HCT116 (cell line): ENCODE results near the gene MLKL. TPM values are rescaled to one million over a fixed set of nuclear protein-coding genes. Genes with fewer than 3 reads are reported as not detected.

Source experiments
- ATAC-seq: fragments of 200-7000 bp; cut with Tn5 transposase; 2 replicates; pipeline ENCODE4 v1.9.1; 2020; ENCODE audit warnings: mild to moderate bottlenecking, moderate library complexity
- BruUV-seq: library from RNA; stranded (reverse); fragments of 400-500 nt; replicated peaks from 2 replicates; lab custom pipeline; 2021; lab: Mats Ljungman, UMichigan
- CTCF ChIA-PET: fragments of 300-600 bp; sonication (Branson Sonifier 250); formaldehyde crosslinking; loops from one replicate; lab custom pipeline; 2021; ENCODE audit warnings: antibody characterized with exemption; lab: Charles Lee
- POLR2A ChIA-PET: fragments of 300-600, 350-600 bp; sonication (Branson Sonifier 250); formaldehyde crosslinking; loops from one replicate; lab custom pipeline; 2021; ENCODE audit warnings: antibody characterized with exemption; lab: Charles Lee
- RAD21 ChIA-PET, 2 experiments: fragments of 300-600 bp; sonication (Branson Sonifier 250); formaldehyde crosslinking; loops; one replicate each; lab custom pipeline; 2023; ENCODE audit warnings: low total read pairs in 2 of 2; ENCODE audit not compliant: uncharacterized antibody in 2 of 2, unreplicated experiment in 2 of 2, low non-redundant PET in 1 of 2; lab: Charles Lee
- DNase-seq: peaks from one replicate; pipeline ENCODE4 v3.0.0-alpha.2; 2010; ENCODE audit warnings: low read depth, low spot score
- H2AFZ ChIP-seq: fragments of 200-600 bp; shearing (Covaris generic), sonication (generic); 2 replicates; pipeline ENCODE4 v1.6.1; 2017; ENCODE audit warnings: low read depth, mixed run types, mixed read lengths, antibody characterized with exemption, low read length; ENCODE audit not compliant: poor library complexity, severe bottlenecking
- H3K27ac ChIP-seq: 2 replicates; pipeline ENCODE4 v1.5.1; 2012; ENCODE audit warnings: low read depth, low read length
- H3K27me3 ChIP-seq: fragments of 200-600 bp; sonication (generic); 2 replicates; pipeline ENCODE4 v1.6.1; 2016; ENCODE audit warnings: mixed run types, low read length, mixed read lengths; ENCODE audit not compliant: insufficient read depth
- H3K36me3 ChIP-seq, 2 experiments: fragments of 200-500 bp in 1 of 2; fragments of 200-600 bp in 1 of 2; sonication (Bioruptor generic) in 1 of 2; sonication (generic) in 1 of 2; 2 replicates each; pipeline versions ENCODE4 v1.5.1 to v1.6.1; 2014 to 2016; ENCODE audit warnings: low read length in 2 of 2, inconsistent platforms in 1 of 2, mixed read lengths in 1 of 2, mixed run types in 1 of 2; ENCODE audit not compliant: insufficient read depth in 2 of 2, control insufficient read depth in 1 of 2
- H3K4me1 ChIP-seq, 2 experiments: fragments of 200-600 bp in 1 of 2; sonication (generic) in 1 of 2; 2 replicates each; pipeline versions ENCODE4 v1.5.1 to v1.6.1; 2012 to 2017; ENCODE audit warnings: low read length in 2 of 2, inconsistent platforms in 1 of 2, mild to moderate bottlenecking in 1 of 2, mixed read lengths in 1 of 2, mixed run types in 1 of 2, moderate library complexity in 1 of 2; ENCODE audit not compliant: insufficient read depth in 2 of 2, control insufficient read depth in 1 of 2
- H3K4me2 ChIP-seq: fragments of 200-600 bp; sonication (generic); 2 replicates; pipeline ENCODE4 v1.6.1; 2017; ENCODE audit warnings: mixed run types, low read length, mixed read lengths
- H3K4me3 ChIP-seq, 2 experiments: fragments of 200-600 bp in 1 of 2; sonication (generic) in 1 of 2; replicated peaks in 1 of 2; 2 replicates each; pipeline ENCODE4 v1.5.1; 2011 to 2016; ENCODE audit warnings: low read length in 2 of 2, control low read depth in 1 of 2, low read depth in 1 of 2, mild to moderate bottlenecking in 1 of 2, mixed read lengths in 1 of 2, mixed run types in 1 of 2
- H3K79me2 ChIP-seq: fragments of 200-600 bp; sonication (generic); 2 replicates; pipeline ENCODE4 v1.6.1; 2017; ENCODE audit warnings: mild to moderate bottlenecking, mixed run types, low read length, moderate library complexity, mixed read lengths; ENCODE audit not compliant: insufficient read depth
- H3K9ac ChIP-seq: fragments of 200-600 bp; sonication (generic); 2 replicates; pipeline ENCODE4 v1.6.1; 2016; ENCODE audit warnings: low read length, mixed read lengths
- H3K9me2 ChIP-seq: fragments of 200-600 bp; sonication (generic), shearing (Covaris generic); 2 replicates; pipeline ENCODE4 v1.6.1; 2017; ENCODE audit warnings: mixed run types, mild to moderate bottlenecking, moderate library complexity; ENCODE audit not compliant: insufficient read depth
- H3K9me3 ChIP-seq, 2 experiments: fragments of 200-500 bp in 1 of 2; fragments of 200-600 bp in 1 of 2; sonication (Bioruptor generic) in 1 of 2; sonication (generic) in 1 of 2; 2 replicates each; pipeline ENCODE4 v1.6.1; 2014 to 2017; ENCODE audit warnings: low read length in 2 of 2, mixed read lengths in 2 of 2, inconsistent platforms in 1 of 2, low read depth in 1 of 2, mild to moderate bottlenecking in 1 of 2, mixed run types in 1 of 2, moderate library complexity in 1 of 2; ENCODE audit not compliant: control insufficient read depth in 1 of 2, insufficient read depth in 1 of 2
- H4K20me1 ChIP-seq: fragments of 200-600 bp; sonication (generic), shearing (Covaris generic); 2 replicates; pipeline ENCODE4 v1.6.1; 2017; ENCODE audit warnings: mixed run types, mild to moderate bottlenecking, moderate library complexity; ENCODE audit not compliant: insufficient read depth
- EGR1 ChIP-seq: IDR thresholded peaks from 2 replicates; pipeline ENCODE4 v1.6.1; 2012; ENCODE audit warnings: low read depth
- ELF1 ChIP-seq: IDR thresholded peaks from 2 replicates; pipeline ENCODE4 v1.6.1; 2012; ENCODE audit warnings: low read depth, borderline replicate concordance
- EZH2 ChIP-seq: fragments of 200-600 bp; sonication (generic); IDR thresholded peaks from 2 replicates; pipeline ENCODE4 v1.6.1; 2017; ENCODE audit warnings: antibody characterized with exemption, mixed run types
- JUND ChIP-seq: IDR thresholded peaks from 2 replicates; pipeline ENCODE4 v1.6.1; 2012
- POLR2A ChIP-seq: IDR thresholded peaks from 2 replicates; pipeline ENCODE4 v1.7.0; 2011; ENCODE audit warnings: borderline replicate concordance; ENCODE audit not compliant: insufficient read depth, insufficient read length; ENCODE audit errors: extremely low read depth
- RAD21 ChIP-seq: IDR thresholded peaks from 2 replicates; pipeline ENCODE4 v1.6.1; 2012; ENCODE audit warnings: low read depth, mild to moderate bottlenecking
- TCF7L2 ChIP-seq: IDR thresholded peaks from 2 replicates; pipeline ENCODE4 v1.7.0; 2011; ENCODE audit warnings: borderline replicate concordance, inconsistent platforms; ENCODE audit not compliant: insufficient read depth, insufficient read length; ENCODE audit errors: extremely low read depth
- YY1 ChIP-seq: IDR thresholded peaks from 2 replicates; pipeline ENCODE4 v1.6.1; 2011; ENCODE audit warnings: low read length, low read depth, moderate library complexity, mild to moderate bottlenecking; ENCODE audit not compliant: insufficient replicate concordance; ENCODE audit errors: extremely low read depth
- intact Hi-C: fragments of 100-400 bp; cut with micrococcal nuclease; formaldehyde crosslinking; loops from 2 replicates; pipeline ENCODE4 v1.10.0; 2022
- total RNA-seq: library from RNA; stranded (reverse); gene quantifications from one replicate; pipeline ENCODE4 v1.2.1, GENCODE V29; 2021; ENCODE audit not compliant: unreplicated experiment
- TF ChIP-seq, protein P1 (sequence below), 3 experiments: fragments of 200-600 bp in 1 of 3; sonication (generic) in 1 of 3; IDR thresholded peaks in 2 of 3; conservative IDR thresholded peaks in 1 of 3; 2 replicates each; pipeline ENCODE4 v1.5.1; 2012 to 2017; ENCODE audit warnings: low read depth in 2 of 3, low read length in 2 of 3, antibody characterized with exemption in 1 of 3, borderline replicate concordance in 1 of 3, control low read depth in 1 of 3, mild to moderate bottlenecking in 1 of 3, mixed read lengths in 1 of 3, mixed run types in 1 of 3, moderate library complexity in 1 of 3; ENCODE audit not compliant: insufficient read depth in 1 of 3
- TF ChIP-seq, protein P2 (sequence below): IDR thresholded peaks from 2 replicates; pipeline ENCODE4 v1.6.1; 2012; ENCODE audit warnings: low read depth

The MLKL gene
- total RNA-seq, 1 experiment from 2014 or later: 8.3 TPM

DNA sequence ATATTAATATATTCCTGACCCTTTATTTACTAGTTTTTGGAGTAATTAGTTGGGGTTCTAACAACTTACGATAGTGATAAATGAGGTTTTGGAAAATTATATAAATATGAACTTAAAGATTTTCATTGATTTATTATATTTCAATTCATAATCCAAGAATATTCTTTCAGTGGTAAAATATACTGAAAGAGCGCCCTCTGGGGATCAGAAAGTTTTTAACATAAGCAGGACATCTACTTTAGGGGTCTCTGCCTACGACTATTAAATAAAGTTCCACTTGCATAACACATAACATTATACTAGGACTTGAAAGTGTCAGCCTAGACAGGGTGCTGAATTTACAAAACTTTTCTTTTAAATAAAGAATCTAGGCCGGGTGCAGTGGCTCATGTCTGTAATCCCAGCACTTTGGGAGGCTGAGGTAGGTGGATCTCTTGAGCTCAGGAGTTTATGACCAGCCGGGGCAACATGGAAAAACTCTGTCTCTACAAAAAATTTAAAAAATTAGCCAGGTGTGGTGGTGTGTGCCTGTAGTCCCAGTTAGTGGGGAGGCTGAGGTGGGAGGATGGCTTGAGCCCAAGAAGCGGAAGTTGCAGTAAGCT lies 49.6 kb downstream of the MLKL start:
- ATAC-seq (no peak), DNase-seq (peak; percentile 2)
- ChIA-PET POLR2A (no interaction called here), RAD21 (no interaction called here), CTCF (interaction anchor here (0.7 to 1.7 kb wide), 6 partner anchors 12 to 341 kb away, joined by 3 to 11 read pairs (median 4); no protein-coding TSS in a partner anchor)
- Histone ChIP-seq H3K9me3 (no peaks in the 10 kb centered on the region), H4K20me1 (peaks cover 22% of the 10 kb centered on the region; the same call in 1 of the 2 replicates), H3K27me3 (no peaks in the 10 kb centered on the region), H3K4me3 (no peak overlapping the region), H3K4me1 (peaks cover 2 to 7% of the 10 kb centered on the region in 2 experiments; a peak in 3 of 4 replicates), H2AFZ (no peak overlapping the region), H3K27ac (no peak overlapping the region), H3K79me2 (peaks cover 100% of the 10 kb centered on the region), H3K36me3 (peaks cover 51 to 66% of the 10 kb centered on the region in 2 experiments), H3K9me2 (no peaks in the 10 kb centered on the region), H3K9ac (no peak overlapping the region), H3K4me2 (no peak overlapping the region)
- intact Hi-C loops: loop anchor here (10.0 kb wide), 1 partner anchor 346 kb away; no protein-coding TSS in a partner anchor
- TF ChIP-seq JUND (no peak), RAD21 (peak; percentile 45; the same call in 1 of the 2 replicates)
- TF ChIP-seq, protein P1, sequence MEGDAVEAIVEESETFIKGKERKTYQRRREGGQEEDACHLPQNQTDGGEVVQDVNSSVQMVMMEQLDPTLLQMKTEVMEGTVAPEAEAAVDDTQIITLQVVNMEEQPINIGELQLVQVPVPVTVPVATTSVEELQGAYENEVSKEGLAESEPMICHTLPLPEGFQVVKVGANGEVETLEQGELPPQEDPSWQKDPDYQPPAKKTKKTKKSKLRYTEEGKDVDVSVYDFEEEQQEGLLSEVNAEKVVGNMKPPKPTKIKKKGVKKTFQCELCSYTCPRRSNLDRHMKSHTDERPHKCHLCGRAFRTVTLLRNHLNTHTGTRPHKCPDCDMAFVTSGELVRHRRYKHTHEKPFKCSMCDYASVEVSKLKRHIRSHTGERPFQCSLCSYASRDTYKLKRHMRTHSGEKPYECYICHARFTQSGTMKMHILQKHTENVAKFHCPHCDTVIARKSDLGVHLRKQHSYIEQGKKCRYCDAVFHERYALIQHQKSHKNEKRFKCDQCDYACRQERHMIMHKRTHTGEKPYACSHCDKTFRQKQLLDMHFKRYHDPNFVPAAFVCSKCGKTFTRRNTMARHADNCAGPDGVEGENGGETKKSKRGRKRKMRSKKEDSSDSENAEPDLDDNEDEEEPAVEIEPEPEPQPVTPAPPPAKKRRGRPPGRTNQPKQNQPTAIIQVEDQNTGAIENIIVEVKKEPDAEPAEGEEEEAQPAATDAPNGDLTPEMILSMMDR (IDR thresholded peaks at IDR 0.05 in 2 of 3, conservative IDR thresholded peaks at IDR 0.05 in 1 of 3; ENCODE audit: borderline replicate concordance in 1 of 3, insufficient read depth in 1 of 3, low read depth in 2 of 3, low read length in 2 of 3): peak; percentile 21 to 54 (median 46); a peak in 5 of 6 replicates
- no TSS peak for BruUV-seq

DNA sequence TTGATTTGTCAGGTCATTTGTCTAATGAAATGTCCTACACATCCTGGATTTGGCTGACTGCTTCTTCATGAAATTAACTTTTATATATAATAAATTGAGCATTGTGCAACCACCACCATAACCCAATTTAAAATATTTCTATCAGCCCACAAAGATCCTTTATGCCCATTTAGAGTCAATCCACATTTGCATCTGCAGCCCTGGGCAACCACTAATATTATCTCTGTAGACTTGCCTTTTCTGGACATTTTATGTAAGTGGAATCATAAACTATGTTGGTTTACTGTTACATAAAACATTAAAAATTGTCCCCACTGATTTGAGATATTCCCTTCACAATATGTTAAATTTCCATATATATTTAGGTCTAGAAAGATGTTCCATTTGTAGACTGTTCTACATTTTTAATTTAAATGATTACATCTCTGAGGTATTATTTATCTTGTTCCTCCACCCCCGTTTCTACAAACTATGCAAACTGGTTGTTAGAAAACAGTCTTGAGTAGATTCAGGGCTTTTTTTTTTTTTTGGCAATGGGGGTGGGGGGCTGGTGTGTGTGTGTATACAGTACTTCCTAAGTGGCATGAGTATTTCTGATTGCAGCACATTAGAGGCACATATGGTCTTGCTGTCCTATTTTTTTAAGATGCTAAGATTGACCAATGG lies 50.7 kb downstream of the MLKL start:
- Histone ChIP-seq H3K4me1 (peaks cover 2 to 7% of the 10 kb centered on the region in 2 experiments; a peak in 3 of 4 replicates), H4K20me1 (peaks cover 19% of the 10 kb centered on the region; the same call in 1 of the 2 replicates), H3K9me2 (no peaks in the 10 kb centered on the region), H3K9ac (no peak overlapping the region), H3K27me3 (no peaks in the 10 kb centered on the region), H3K36me3 (peaks cover 53 to 63% of the 10 kb centered on the region in 2 experiments), H2AFZ (no peak overlapping the region), H3K9me3 (no peaks in the 10 kb centered on the region), H3K4me2 (no peak overlapping the region), H3K27ac (no peak overlapping the region), H3K79me2 (peaks cover 99% of the 10 kb centered on the region), H3K4me3 (no peak overlapping the region)
- TSS peak; percentile 15 for BruUV-seq
- ChIA-PET CTCF (interaction anchor here (0.7 kb wide), 1 partner anchor 11 kb away, joined by 3 read pairs; no protein-coding TSS in a partner anchor), POLR2A (no interaction called here), RAD21 (no interaction called here)
- intact Hi-C loops: loop anchor here (10.0 kb wide), 1 partner anchor 345 kb away; no protein-coding TSS in a partner anchor
- no peak for ATAC-seq
- no peak for DNase-seq
- TF ChIP-seq TCF7L2: no peak
- TF ChIP-seq EGR1: no peak
- no peak for TF ChIP-seq JUND
- no peak for TF ChIP-seq EZH2
- TF ChIP-seq, protein P2, sequence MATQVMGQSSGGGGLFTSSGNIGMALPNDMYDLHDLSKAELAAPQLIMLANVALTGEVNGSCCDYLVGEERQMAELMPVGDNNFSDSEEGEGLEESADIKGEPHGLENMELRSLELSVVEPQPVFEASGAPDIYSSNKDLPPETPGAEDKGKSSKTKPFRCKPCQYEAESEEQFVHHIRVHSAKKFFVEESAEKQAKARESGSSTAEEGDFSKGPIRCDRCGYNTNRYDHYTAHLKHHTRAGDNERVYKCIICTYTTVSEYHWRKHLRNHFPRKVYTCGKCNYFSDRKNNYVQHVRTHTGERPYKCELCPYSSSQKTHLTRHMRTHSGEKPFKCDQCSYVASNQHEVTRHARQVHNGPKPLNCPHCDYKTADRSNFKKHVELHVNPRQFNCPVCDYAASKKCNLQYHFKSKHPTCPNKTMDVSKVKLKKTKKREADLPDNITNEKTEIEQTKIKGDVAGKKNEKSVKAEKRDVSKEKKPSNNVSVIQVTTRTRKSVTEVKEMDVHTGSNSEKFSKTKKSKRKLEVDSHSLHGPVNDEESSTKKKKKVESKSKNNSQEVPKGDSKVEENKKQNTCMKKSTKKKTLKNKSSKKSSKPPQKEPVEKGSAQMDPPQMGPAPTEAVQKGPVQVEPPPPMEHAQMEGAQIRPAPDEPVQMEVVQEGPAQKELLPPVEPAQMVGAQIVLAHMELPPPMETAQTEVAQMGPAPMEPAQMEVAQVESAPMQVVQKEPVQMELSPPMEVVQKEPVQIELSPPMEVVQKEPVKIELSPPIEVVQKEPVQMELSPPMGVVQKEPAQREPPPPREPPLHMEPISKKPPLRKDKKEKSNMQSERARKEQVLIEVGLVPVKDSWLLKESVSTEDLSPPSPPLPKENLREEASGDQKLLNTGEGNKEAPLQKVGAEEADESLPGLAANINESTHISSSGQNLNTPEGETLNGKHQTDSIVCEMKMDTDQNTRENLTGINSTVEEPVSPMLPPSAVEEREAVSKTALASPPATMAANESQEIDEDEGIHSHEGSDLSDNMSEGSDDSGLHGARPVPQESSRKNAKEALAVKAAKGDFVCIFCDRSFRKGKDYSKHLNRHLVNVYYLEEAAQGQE: no peak
- no peak for TF ChIP-seq POLR2A
- TF ChIP-seq YY1: no peak
- no peak for TF ChIP-seq ELF1
